Endothelial cell of umbilical vein (primary cell): ENCODE data around the gene TFDP2. TPM values are rescaled to one million over a fixed set of nuclear protein-coding genes. Genes with fewer than 3 reads are reported as not detected.

Experiments
- BruUV-seq: library from RNA; stranded (reverse); fragments of 400-500 nt; replicated peaks from 2 replicates; lab custom pipeline; 2021; lab: Mats Ljungman, UMichigan
- CTCF ChIA-PET: fragments of 300-600, 350-600 bp; sonication (Branson Sonifier 250); formaldehyde crosslinking; loops from one replicate; lab custom pipeline; 2021; ENCODE audit warnings: antibody characterized with exemption, inconsistent platforms; lab: Charles Lee
- POLR2A ChIA-PET: fragments of 300-600, 350-600 bp; sonication (Branson Sonifier 250); formaldehyde crosslinking; loops from one replicate; lab custom pipeline; 2021; ENCODE audit warnings: antibody characterized with exemption, inconsistent platforms; lab: Charles Lee
- DNase-seq: peaks from one replicate; pipeline ENCODE4 v3.0.0-alpha.2; 2011; ENCODE audit warnings: low read depth, low spot score
- FAIRE-seq: peaks from 2 replicates; lab custom pipeline; 2011; peaks lifted over from hg19 to GRCh38; lab: Jason Lieb, UNC
- H2AFZ ChIP-seq: 2 replicates; pipeline ENCODE4 v1.6.0; 2012; ENCODE audit warnings: low read depth, low read length, control low read depth, inconsistent platforms
- H3K27ac ChIP-seq: 2 replicates; pipeline ENCODE4 v1.5.1; 2011; ENCODE audit warnings: low read depth, mild to moderate bottlenecking, control low read depth, low read length, moderate library complexity; ENCODE audit not compliant: insufficient read depth
- H3K27me3 ChIP-seq, 2 experiments: 2 replicates each; pipeline versions ENCODE4 v1.6.0 to v1.6.1; 2011; ENCODE audit warnings: low read length in 2 of 2, mixed read lengths in 1 of 2; ENCODE audit not compliant: control insufficient read depth in 2 of 2, insufficient read depth in 2 of 2
- H3K36me3 ChIP-seq, 2 experiments: 2 replicates in 1 of 2; 3 replicates in 1 of 2; pipeline ENCODE4 v1.5.1; 2011; ENCODE audit warnings: low read length in 2 of 2, mild to moderate bottlenecking in 1 of 2, moderate library complexity in 1 of 2; ENCODE audit not compliant: control insufficient read depth in 2 of 2, insufficient read depth in 2 of 2; ENCODE audit errors: extremely low read depth in 1 of 2
- H3K4me1 ChIP-seq: 3 replicates; pipeline ENCODE4 v1.5.1; 2011; ENCODE audit warnings: mild to moderate bottlenecking, low read length; ENCODE audit not compliant: control insufficient read depth, insufficient read depth; ENCODE audit errors: extremely low read depth
- H3K4me2 ChIP-seq: 2 replicates; pipeline ENCODE4 v1.6.1; 2011; ENCODE audit warnings: low read length, control low read depth, mixed read lengths; ENCODE audit not compliant: insufficient read depth
- H3K4me3 ChIP-seq, 3 experiments: fragments of 200-600 bp in 1 of 3; sonication (generic), shearing (Covaris generic) in 1 of 3; replicated peaks in 1 of 3; 2 replicates each; pipeline ENCODE4 v1.5.1; 2011 to 2016; ENCODE audit warnings: control low read depth in 3 of 3, low read length in 3 of 3, mild to moderate bottlenecking in 2 of 3, inconsistent platforms in 1 of 3, low read depth in 1 of 3, moderate library complexity in 1 of 3; ENCODE audit not compliant: insufficient read depth in 1 of 3
- H3K79me2 ChIP-seq: 2 replicates; pipeline ENCODE4 v1.6.0; 2012; ENCODE audit warnings: low read length, inconsistent platforms; ENCODE audit not compliant: control insufficient read depth, insufficient read depth
- H3K9ac ChIP-seq: replicated peaks from 2 replicates; pipeline ENCODE3; 2011; ENCODE audit warnings: low read length, control low read depth; ENCODE audit not compliant: insufficient read depth; ENCODE audit errors: extremely low read depth
- H3K9me1 ChIP-seq: replicated peaks from 3 replicates; pipeline ENCODE4 v1.6.0; 2011; ENCODE audit warnings: mild to moderate bottlenecking, low read length; ENCODE audit not compliant: control insufficient read depth, insufficient read depth; ENCODE audit errors: extremely low read depth
- H3K9me3 ChIP-seq: replicated peaks from 2 replicates; pipeline ENCODE4 v1.5.1; 2012; ENCODE audit warnings: low read length, inconsistent platforms; ENCODE audit not compliant: control insufficient read depth, insufficient read depth
- H4K20me1 ChIP-seq: replicated peaks from 2 replicates; pipeline ENCODE3; 2011; ENCODE audit warnings: mild to moderate bottlenecking, low read length; ENCODE audit not compliant: control insufficient read depth, insufficient read depth; ENCODE audit errors: extremely low read depth
- EZH2 ChIP-seq: IDR thresholded peaks from 2 replicates; pipeline ENCODE4 v1.6.1; 2012; ENCODE audit warnings: borderline replicate concordance, low read depth, mild to moderate bottlenecking, moderate library complexity, low read length, inconsistent platforms; ENCODE audit not compliant: severe bottlenecking
- FOS ChIP-seq: IDR thresholded peaks from 2 replicates; pipeline ENCODE4 v1.6.1; 2011; ENCODE audit warnings: mild to moderate bottlenecking, low read length, moderate library complexity, borderline replicate concordance; ENCODE audit not compliant: insufficient read depth
- GATA2 ChIP-seq: IDR thresholded peaks from 2 replicates; pipeline ENCODE4 v1.7.0; 2011; ENCODE audit warnings: low read depth, mild to moderate bottlenecking, moderate library complexity, mixed read lengths, low read length; ENCODE audit not compliant: insufficient read length, insufficient read depth
- JUN ChIP-seq: IDR thresholded peaks from 2 replicates; pipeline ENCODE4 v1.6.1; 2011; ENCODE audit warnings: borderline replicate concordance, low read depth; ENCODE audit not compliant: insufficient read length, insufficient read depth
- MAX ChIP-seq: IDR thresholded peaks from 2 replicates; pipeline ENCODE4 v1.6.1; 2011; ENCODE audit not compliant: insufficient read depth, insufficient read length
- MYC ChIP-seq: IDR thresholded peaks from one replicate; pipeline ENCODE4 v1.6.1; 2011; ENCODE audit warnings: mild to moderate bottlenecking, low read depth, low read length
- POLR2A ChIP-seq: IDR thresholded peaks from 2 replicates; pipeline ENCODE4 v1.6.1; 2012; ENCODE audit warnings: low read depth, mild to moderate bottlenecking, control low read depth, low read length
- POLR2AphosphoS5 ChIP-seq: IDR thresholded peaks from 2 replicates; pipeline ENCODE4 v1.6.1; 2012; ENCODE audit warnings: low read depth, mild to moderate bottlenecking, control low read depth, low read length, moderate library complexity; ENCODE audit not compliant: insufficient read depth
- dilution Hi-C: fragments of 300-500 bp; cut with MboI; formaldehyde crosslinking; loops from one replicate; pipeline ENCODE4 v1.15.0; 2019; ENCODE audit warnings: low sequenced_read_pairs; ENCODE audit not compliant: extremely low pct_ligation_motif_present
- intact Hi-C: fragments of 100-400 bp; cut with micrococcal nuclease; formaldehyde crosslinking; loops from one replicate; pipeline ENCODE4 v1.10.0; 2022
- polyA plus RNA-seq, 4 experiments: library from polyadenylated mRNA; depleted of rRNA in 3 of 4; stranded (reverse) in 3 of 4; unstranded in 1 of 4; fragments of >200 nt; gene quantifications; 2 replicates each; pipeline versions ENCODE4 v1.2.1 to v1.2.3, GENCODE V29; 2011 to 2012; ENCODE audit warnings: missing spikeins in 1 of 4
- total RNA-seq: library from RNA; stranded (reverse); gene quantifications from 2 replicates; pipeline ENCODE4 v1.2.3, GENCODE V29; 2021
- TF ChIP-seq, protein P1 (sequence below), 2 donors: IDR thresholded peaks; 1 replicate in 1 of 2; 2 replicates in 1 of 2; pipeline ENCODE4 v1.5.1; 2011; ENCODE audit warnings: low read length in 2 of 2, mild to moderate bottlenecking in 2 of 2, moderate library complexity in 2 of 2, control low read depth in 1 of 2, inconsistent platforms in 1 of 2, low read depth in 1 of 2; ENCODE audit not compliant: insufficient read depth in 1 of 2; ENCODE audit errors: extremely low read depth in 1 of 2

The TFDP2 gene
- total and polyA plus RNA-seq, 2 donors (not counting 3 experiments of a cell fraction or from before 2014, with no cell fraction given): 8.5 to 21.5 TPM

DNA sequence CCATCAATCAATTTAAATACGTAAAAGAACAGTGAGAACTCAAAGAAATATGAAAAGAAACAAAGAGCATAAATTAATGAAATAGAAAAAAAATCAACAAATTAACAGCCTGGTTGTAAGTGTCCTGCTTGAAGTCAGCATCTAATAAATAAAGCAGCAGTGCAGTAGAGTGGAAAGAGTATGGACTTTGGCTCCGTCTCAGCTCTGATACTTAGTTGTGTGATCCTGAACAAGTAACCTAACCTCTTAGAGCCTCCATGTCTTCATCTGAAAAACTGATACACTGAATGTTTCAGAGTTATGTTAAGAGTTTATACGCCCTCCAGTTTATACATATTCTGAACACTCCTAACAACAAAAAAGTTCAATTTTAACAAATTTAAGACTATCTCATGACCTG is 44.6 kb downstream of the TFDP2 start:
- ChIA-PET POLR2A (no interaction called here), CTCF (no interaction called here)
- no peak for FAIRE-seq

More for the DNA sequence above, 44.6 kb downstream of the TFDP2 start:
- Histone ChIP-seq H3K4me3 (no peak overlapping the region), H2AFZ (no peak overlapping the region), H3K27me3 (no peaks in the 10 kb centered on the region), H3K36me3 (no peaks in the 10 kb centered on the region), H3K4me1 (no peaks in the 10 kb centered on the region), H3K9ac (no peak overlapping the region), H3K27ac (no peak overlapping the region), H3K9me3 (no peaks in the 10 kb centered on the region), H3K79me2 (no peaks in the 10 kb centered on the region), H4K20me1 (no peaks in the 10 kb centered on the region), H3K9me1 (no peaks in the 10 kb centered on the region), H3K4me2 (no peak overlapping the region)
- no TSS peak for BruUV-seq
- TF ChIP-seq POLR2AphosphoS5 (no peak), MAX (no peak), FOS (no peak), MYC (no peak), POLR2A (no peak), EZH2 (no peak), JUN (no peak), GATA2 (no peak)
- TF ChIP-seq, protein P1, sequence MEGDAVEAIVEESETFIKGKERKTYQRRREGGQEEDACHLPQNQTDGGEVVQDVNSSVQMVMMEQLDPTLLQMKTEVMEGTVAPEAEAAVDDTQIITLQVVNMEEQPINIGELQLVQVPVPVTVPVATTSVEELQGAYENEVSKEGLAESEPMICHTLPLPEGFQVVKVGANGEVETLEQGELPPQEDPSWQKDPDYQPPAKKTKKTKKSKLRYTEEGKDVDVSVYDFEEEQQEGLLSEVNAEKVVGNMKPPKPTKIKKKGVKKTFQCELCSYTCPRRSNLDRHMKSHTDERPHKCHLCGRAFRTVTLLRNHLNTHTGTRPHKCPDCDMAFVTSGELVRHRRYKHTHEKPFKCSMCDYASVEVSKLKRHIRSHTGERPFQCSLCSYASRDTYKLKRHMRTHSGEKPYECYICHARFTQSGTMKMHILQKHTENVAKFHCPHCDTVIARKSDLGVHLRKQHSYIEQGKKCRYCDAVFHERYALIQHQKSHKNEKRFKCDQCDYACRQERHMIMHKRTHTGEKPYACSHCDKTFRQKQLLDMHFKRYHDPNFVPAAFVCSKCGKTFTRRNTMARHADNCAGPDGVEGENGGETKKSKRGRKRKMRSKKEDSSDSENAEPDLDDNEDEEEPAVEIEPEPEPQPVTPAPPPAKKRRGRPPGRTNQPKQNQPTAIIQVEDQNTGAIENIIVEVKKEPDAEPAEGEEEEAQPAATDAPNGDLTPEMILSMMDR (IDR thresholded peaks at IDR 0.05; ENCODE audit: extremely low read depth in 1 of 2, insufficient read depth in 1 of 2, low read depth in 1 of 2, low read length in 2 of 2): no peak
- dilution Hi-C loops (no loop called here), intact Hi-C loops (no loop called here)
- no peak for DNase-seq
